Neural progenitor cell (in vitro differentiated cells): ENCODE measurements around the gene SAMD11. TPM values are rescaled to one million over a fixed set of nuclear protein-coding genes. Genes with fewer than 3 reads are reported as not detected.

Experiments
- DNase-seq: peaks from one replicate; pipeline ENCODE4 v3.0.0-alpha.2; 2016; ENCODE audit warnings: low spot score
- H2AFZ ChIP-seq: fragments of 200-600 bp; sonication (generic); replicated peaks from 2 replicates; pipeline ENCODE4 v1.6.1; 2016; ENCODE audit warnings: antibody characterized with exemption
- H3F3A ChIP-seq: fragments of 200-600 bp; sonication (generic); 2 replicates; pipeline ENCODE4 v1.6.1; 2016; ENCODE audit warnings: antibody characterized with exemption, low read depth
- H3K27ac ChIP-seq: fragments of 200-600 bp; sonication (generic); 2 replicates; pipeline ENCODE4 v1.5.1; 2016; ENCODE audit warnings: mild to moderate bottlenecking
- H3K27me3 ChIP-seq: fragments of 200-600 bp; sonication (generic); 2 replicates; pipeline ENCODE4 v1.6.1; 2016; ENCODE audit warnings: mild to moderate bottlenecking, moderate library complexity
- H3K36me3 ChIP-seq: fragments of 200-600 bp; sonication (generic); 2 replicates; pipeline ENCODE4 v1.5.1; 2016
- H3K4me1 ChIP-seq: fragments of 200-600 bp; sonication (generic); 2 replicates; pipeline ENCODE4 v1.6.1; 2016; ENCODE audit warnings: mixed run types
- H3K4me2 ChIP-seq: fragments of 200-600 bp; sonication (generic); 2 replicates; pipeline ENCODE4 v1.6.1; 2016
- H3K4me3 ChIP-seq: fragments of 200-600 bp; sonication (generic); 2 replicates; pipeline ENCODE4 v1.5.1; 2016
- H3K79me2 ChIP-seq: fragments of 200-600 bp; sonication (generic); 2 replicates; pipeline ENCODE4 v1.6.1; 2016; ENCODE audit warnings: low read depth
- H3K9ac ChIP-seq: fragments of 200-600 bp; sonication (generic); 2 replicates; pipeline ENCODE4 v1.6.1; 2016
- H3K9me3 ChIP-seq: fragments of 200-600 bp; sonication (generic); 2 replicates; pipeline ENCODE4 v1.5.1; 2016; ENCODE audit warnings: low read depth
- H4K20me1 ChIP-seq: fragments of 200-600 bp; sonication (generic); 2 replicates; pipeline ENCODE4 v1.6.1; 2016; ENCODE audit warnings: low read depth
- H3K27ac Mint-ChIP-seq: 3 replicates; pipeline ENCODE4 v1.8.0; 2021; ENCODE audit warnings: mixed read lengths
- H3K27me3 Mint-ChIP-seq: 2 replicates; pipeline ENCODE4 v1.8.0; 2022; ENCODE audit warnings: low read depth, mild to moderate bottlenecking, inconsistent platforms, moderate library complexity, mixed read lengths; ENCODE audit not compliant: insufficient read depth
- H3K36me3 Mint-ChIP-seq: 3 replicates; pipeline ENCODE4 v1.8.0; 2021; ENCODE audit warnings: mixed read lengths
- H3K4me1 Mint-ChIP-seq: 3 replicates; pipeline ENCODE4 v1.8.0; 2021; ENCODE audit warnings: mixed read lengths
- H3K4me3 Mint-ChIP-seq: 3 replicates; pipeline ENCODE4 v1.8.0; 2021; ENCODE audit warnings: mild to moderate bottlenecking, moderate library complexity, mixed read lengths
- H3K9me3 Mint-ChIP-seq: 3 replicates; pipeline ENCODE4 v1.8.0; 2020; ENCODE audit warnings: mixed read lengths
- CTCF ChIP-seq: fragments of 200-600 bp; sonication (generic); IDR thresholded peaks from 2 replicates; pipeline ENCODE4 v1.5.1; 2017; ENCODE audit warnings: antibody characterized with exemption, mild to moderate bottlenecking
- EZH2 ChIP-seq: fragments of 200-600 bp; sonication (generic); IDR thresholded peaks from 2 replicates; pipeline ENCODE4 v1.6.1; 2017; ENCODE audit warnings: antibody characterized with exemption, mild to moderate bottlenecking, moderate library complexity
- EZH2phosphoT487 ChIP-seq: fragments of 200-600 bp; sonication (generic); IDR thresholded peaks from 2 replicates; pipeline ENCODE4 v1.6.1; 2017; ENCODE audit warnings: antibody characterized with exemption
- total RNA-seq: library from RNA; depleted of rRNA; stranded (reverse); fragments of >200 nt; gene quantifications from 2 replicates; pipeline ENCODE4 v1.2.3, GENCODE V29; 2015; ENCODE audit warnings: low replicate concordance

Gene SAMD11
- total RNA-seq, 1 donor from 2014 or later = not detected

GRCh38 chr1:941015-941587 is 17.4 kb downstream of the SAMD11 start:
- Histone ChIP-seq H2AFZ (no peak overlapping the region), H3K27me3 (peaks cover 86% of the 10 kb centered on the region), H3K9me3 (no peaks in the 10 kb centered on the region), H3K27ac (no peak overlapping the region), H3K4me1 (peaks cover 19% of the 10 kb centered on the region), H3K36me3 (no peaks in the 10 kb centered on the region), H3K79me2 (no peaks in the 10 kb centered on the region), H3K4me2 (peak overlapping the region; percentile 87), H3F3A (peaks cover 27% of the 10 kb centered on the region), H3K9ac (no peak overlapping the region), H3K4me3 (peak overlapping the region; percentile 46), H4K20me1 (peaks cover 95% of the 10 kb centered on the region)
- H3K36me3 Mint-ChIP-seq = peaks cover 6% of the 10 kb centered on the region
- TF ChIP-seq EZH2 (peak; percentile 78), CTCF (no peak), EZH2phosphoT487 (peak; percentile 94)
- H3K27me3 Mint-ChIP-seq = peaks cover 33% of the 10 kb centered on the region
- no peak for DNase-seq
- H3K27ac Mint-ChIP-seq = no peak overlapping the region
- peaks cover 37% of the 10 kb centered on the region for H3K4me1 Mint-ChIP-seq
- peaks cover 2% of the 10 kb centered on the region for H3K9me3 Mint-ChIP-seq
- peak overlapping the region; percentile 69 for H3K4me3 Mint-ChIP-seq

- Histone ChIP-seq H2AFZ (no peak overlapping the region), H3K27ac (no peak overlapping the region)
Measured at GRCh38 chr1:941588-942383, 18.1 kb downstream of the SAMD11 start.

GRCh38 chr1:942411-942821 is 18.7 kb downstream of the SAMD11 start:
- Mint-ChIP-seq H3K9me3 (peaks cover 2% of the 10 kb centered on the region), H3K27ac (no peak overlapping the region), H3K4me3 (no peak overlapping the region), H3K36me3 (peaks cover 11% of the 10 kb centered on the region), H3K4me1 (peaks cover 35% of the 10 kb centered on the region), H3K27me3 (peaks cover 36% of the 10 kb centered on the region)
- Histone ChIP-seq H3K9me3 (no peaks in the 10 kb centered on the region), H3K4me3 (peak overlapping the region; percentile 46), H3K36me3 (no peaks in the 10 kb centered on the region), H3K27ac (no peak overlapping the region), H2AFZ (no peak overlapping the region), H3K4me1 (peaks cover 19% of the 10 kb centered on the region), H3K9ac (no peak overlapping the region), H3K79me2 (no peaks in the 10 kb centered on the region), H3F3A (peaks cover 27% of the 10 kb centered on the region), H3K4me2 (peak overlapping the region; percentile 87), H3K27me3 (peaks cover 72% of the 10 kb centered on the region), H4K20me1 (peaks cover 95% of the 10 kb centered on the region)
- TF ChIP-seq EZH2phosphoT487 (no peak), EZH2 (peak; percentile 58), CTCF (no peak)
- DNase-seq = peak; percentile 76

More at GRCh38 chr1:941588-942383, 18.1 kb downstream of the SAMD11 start:
- TF ChIP-seq EZH2 (peak; percentile 80), EZH2phosphoT487 (peak; percentile 52), CTCF (no peak)
- H3F3A ChIP-seq = peaks cover 27% of the 10 kb centered on the region
- Mint-ChIP-seq H3K36me3 (peaks cover 6% of the 10 kb centered on the region), H3K27me3 (peaks cover 33% of the 10 kb centered on the region), H3K9me3 (peaks cover 2% of the 10 kb centered on the region), H3K4me3 (peak overlapping the region; percentile 69), H3K27ac (no peak overlapping the region), H3K4me1 (peaks cover 36% of the 10 kb centered on the region)
- H3K4me3 ChIP-seq = peak overlapping the region; percentile 46
- H3K27me3 ChIP-seq = peaks cover 79% of the 10 kb centered on the region
- no peak overlapping the region for H3K9ac ChIP-seq
- peaks cover 19% of the 10 kb centered on the region for H3K4me1 ChIP-seq
- no peaks in the 10 kb centered on the region for H3K36me3 ChIP-seq
- H3K9me3 ChIP-seq = no peaks in the 10 kb centered on the region
- DNase-seq = peak; percentile 93
- H3K79me2 ChIP-seq = no peaks in the 10 kb centered on the region
- peak overlapping the region; percentile 87 for H3K4me2 ChIP-seq
- peaks cover 93% of the 10 kb centered on the region for H4K20me1 ChIP-seq
